Stomach (tissue), 9 donors: Measurements from ENCODE around the gene ADPRHL1. TPM values are rescaled to one million over a fixed set of nuclear protein-coding genes. Genes with fewer than 3 reads are reported as not detected.

Source experiments
- DNase-seq, 2 donors: peaks; one replicate each; pipeline versions ENCODE4 v3.0.0 to v3.0.0-alpha.2; 2013 to 2019
- H3K27ac ChIP-seq, 5 donors: fragments of 200-600 bp in 4 of 5; sonication (generic) in 4 of 5; one replicate each; pipeline ENCODE4 v1.5.1; 2013 to 2019; ENCODE audit warnings: mild to moderate bottlenecking in 1 of 5, moderate library complexity in 1 of 5
- H3K27me3 ChIP-seq, 3 donors: fragments of 200-600 bp; sonication (generic); one replicate each; pipeline ENCODE4 v1.5.1; 2017 to 2019; ENCODE audit warnings: mixed run types in 1 of 3
- H3K36me3 ChIP-seq, 4 donors: fragments of 200-600 bp; sonication (generic); 1 replicate in 3 of 4; 2 replicates in 1 of 4; pipeline ENCODE4 v1.5.1; 2016 to 2019
- H3K4me1 ChIP-seq, 4 donors: fragments of 200-600 bp; sonication (generic); one replicate each; pipeline ENCODE4 v1.5.1; 2016 to 2019
- H3K4me3 ChIP-seq, 4 donors: fragments of 200-600 bp; sonication (generic) in 3 of 4; one replicate each; pipeline ENCODE4 v1.5.1; 2016 to 2019; ENCODE audit warnings: mild to moderate bottlenecking in 1 of 4
- H3K9me3 ChIP-seq, 4 donors: fragments of 200-600 bp; sonication (generic); one replicate each; pipeline ENCODE4 v1.5.1; 2016 to 2019
- CTCF ChIP-seq, 7 experiments: fragments of 450-650 bp in 4 of 7; fragments of 200-600 bp in 3 of 7; sonication (generic) in 3 of 7; IDR thresholded peaks; one replicate each; pipeline ENCODE4 v1.5.1; 2016 to 2019; ENCODE audit warnings: antibody characterized with exemption in 7 of 7, control low read depth in 2 of 7, mild to moderate bottlenecking in 1 of 7
- EP300 ChIP-seq: sonication (generic); formaldehyde crosslinking; IDR thresholded peaks from one replicate; pipeline ENCODE4 v1.6.1; 2017; ENCODE audit warnings: antibody characterized with exemption
- POLR2A ChIP-seq, 4 donors: fragments of 450-650 bp; IDR thresholded peaks; one replicate each; pipeline ENCODE4 v1.6.1; 2016; ENCODE audit warnings: antibody characterized with exemption in 4 of 4, control low read depth in 2 of 4, mild to moderate bottlenecking in 1 of 4, moderate library complexity in 1 of 4
- POLR2AphosphoS5 ChIP-seq, 3 donors: sonication (generic); formaldehyde crosslinking; IDR thresholded peaks; one replicate each; pipeline ENCODE4 v1.6.1; 2016; ENCODE audit warnings: antibody characterized with exemption in 3 of 3
- WGBS, 5 donors: extraction: QIAGEN DNeasy Blood & Tissue Kit in 3 of 5; methylation state at CpG; one replicate each; pipeline versions ENCODE4 v1.1.5 to v1.1.7; 2013 to 2018; 5-methylcytosine and 5-hydroxymethylcytosine counted together
- intact Hi-C: fragments of 100-400 bp; cut with DNase I; formaldehyde crosslinking; loops from one replicate; pipeline ENCODE4 v1.15.1; 2023; ENCODE audit warnings: low total_unique reads
- polyA plus RNA-seq, 3 donors: library from polyadenylated mRNA; stranded (reverse); fragments of 200-250 nt; gene quantifications; one replicate each; pipeline ENCODE4 v1.2.3, GENCODE V29; 2013
- total RNA-seq, 5 donors: library from RNA; depleted of rRNA; stranded (reverse); fragments of >200 nt; gene quantifications; one replicate each; pipeline versions ENCODE4 v1.1.0 to v1.2.3, GENCODE V29; 2014 to 2016
- donor health status: healthy with polysubstance abuse.
- donor health status: Bipolar disorder and iron deficiency.
- donor health status: healthy.

ADPRHL1 gene
- total and polyA plus RNA-seq, 8 donors: 1.7 to 6.7 (median 2.7) TPM

GRCh38 chr13:113412440-113412839 lies 40.8 kb downstream of the ADPRHL1 start:
- H3K4me3 ChIP-seq: no peak overlapping the region
- H3K4me1 ChIP-seq: peaks cover 0 to 34% (median 19%) of the 10 kb centered on the region in 4 donors
- peak overlapping the region in 2 of 5 donors; percentile 79 to 80 for H3K27ac ChIP-seq
- no peaks in the 10 kb centered on the region for H3K9me3 ChIP-seq
- TF ChIP-seq CTCF (IDR thresholded peaks at IDR 0.05) (no peak), POLR2A (IDR thresholded peaks at IDR 0.05) (no peak), POLR2AphosphoS5 (IDR thresholded peaks at IDR 0.05) (no peak), EP300 (no peak)
- peaks cover 0 to 17% (median 12%) of the 10 kb centered on the region in 3 donors for H3K27me3 ChIP-seq
- intact Hi-C loops: no loop called here
- DNase-seq: no peak
- WGBS, 5 donors: 96 to 97% (median 97%) methylated on average over 15 to 27 of the region's 27 CpGs
- no peaks in the 10 kb centered on the region for H3K36me3 ChIP-seq

- Histone ChIP-seq H3K27ac (peak overlapping the region; percentile 68 to 80 (median 79)), H3K4me1 (peaks cover 0 to 34% (median 19%) of the 10 kb centered on the region in 4 donors), H3K9me3 (no peaks in the 10 kb centered on the region), H3K4me3 (no peak overlapping the region), H3K27me3 (peaks cover 0 to 22% (median 9%) of the 10 kb centered on the region in 3 donors), H3K36me3 (no peaks in the 10 kb centered on the region)
- WGBS, 5 donors: 72 to 79% (median 77%) methylated on average over 28 to 30 of the region's 30 CpGs
- DNase-seq: peak in 1 of 2 donors; percentile 60
- intact Hi-C loops: no loop called here
- peak in 2 of 3 donors; percentile 49 to 51 for TF ChIP-seq POLR2AphosphoS5 (IDR thresholded peaks at IDR 0.05)
- no peak for TF ChIP-seq EP300
Observed at GRCh38 chr13:113411216-113412023, 41.9 kb downstream of the ADPRHL1 start.

GRCh38 chr13:113410472-113411201 lies 42.7 kb downstream of the ADPRHL1 start:
- peak in 1 of 3 donors; percentile 43 for TF ChIP-seq POLR2AphosphoS5 (IDR thresholded peaks at IDR 0.05)
- TF ChIP-seq CTCF (IDR thresholded peaks at IDR 0.05): no peak
- WGBS, 5 donors: 49 to 67% (median 56%) methylated on average over 31 to 34 of the region's 34 CpGs
- intact Hi-C loops: no loop called here
- H3K27me3 ChIP-seq: peaks cover 0 to 30% (median 9%) of the 10 kb centered on the region in 3 donors
- peak overlapping the region; percentile 68 to 80 (median 79) for H3K27ac ChIP-seq
- H3K9me3 ChIP-seq: no peaks in the 10 kb centered on the region
- peaks cover 0 to 34% (median 19%) of the 10 kb centered on the region in 4 donors for H3K4me1 ChIP-seq
- peak overlapping the region in 1 of 4 donors; percentile 3 for H3K4me3 ChIP-seq
- DNase-seq: peak in 1 of 2 donors; percentile 61
- H3K36me3 ChIP-seq: no peaks in the 10 kb centered on the region

GRCh38 chr13:113408562-113408961 lies 44.7 kb downstream of the ADPRHL1 start:
- intact Hi-C loops: no loop called here
- Histone ChIP-seq H3K27me3 (peaks cover 0 to 43% (median 9%) of the 10 kb centered on the region in 3 donors), H3K27ac (no peak overlapping the region), H3K9me3 (no peaks in the 10 kb centered on the region), H3K4me1 (peaks cover 0 to 25% (median 15%) of the 10 kb centered on the region in 4 donors), H3K4me3 (no peak overlapping the region), H3K36me3 (no peaks in the 10 kb centered on the region)
- no peak for TF ChIP-seq POLR2A (IDR thresholded peaks at IDR 0.05)
- no peak for DNase-seq
- WGBS, 5 donors: 77 to 91% (median 79%) methylated on average over 3 of the region's 3 CpGs

GRCh38 chr13:113407531-113408393 lies 45.5 kb downstream of the ADPRHL1 start:
- H3K27me3 ChIP-seq: peaks cover 0 to 51% (median 9%) of the 10 kb centered on the region in 3 donors
- DNase-seq: no peak
- 82 to 88% (median 86%) methylated on average over 34 to 41 of the region's 41 CpGs for WGBS, 5 donors

More at GRCh38 chr13:113407531-113408393, 45.5 kb downstream of the ADPRHL1 start:
- peaks cover 0 to 23% (median 14%) of the 10 kb centered on the region in 4 donors for H3K4me1 ChIP-seq
- TF ChIP-seq EP300 (no peak), CTCF (IDR thresholded peaks at IDR 0.05) (no peak), POLR2A (IDR thresholded peaks at IDR 0.05) (no peak), POLR2AphosphoS5 (IDR thresholded peaks at IDR 0.05) (no peak)
- no peaks in the 10 kb centered on the region for H3K36me3 ChIP-seq
- no peak overlapping the region for H3K4me3 ChIP-seq
- H3K9me3 ChIP-seq: no peaks in the 10 kb centered on the region
- H3K27ac ChIP-seq: no peak overlapping the region
- intact Hi-C loops: no loop called here
